Suprapubic skin (tissue), 3 donors: ENCODE data around the gene DIPK1A.

ENCODE experiments used
- EP300 ChIP-seq: sonication (generic); formaldehyde crosslinking; IDR thresholded peaks from one replicate; pipeline ENCODE4 v1.6.1; 2017; ENCODE audit warnings: antibody characterized with exemption
- TF ChIP-seq, protein P1 (sequence below), 2 donors: fragments of 200-600 bp in 1 of 2; fragments of 450-650 bp in 1 of 2; sonication (generic) in 1 of 2; IDR thresholded peaks; one replicate each; pipeline ENCODE4 v1.5.1; 2016 to 2019; ENCODE audit warnings: antibody characterized with exemption in 2 of 2, mild to moderate bottlenecking in 1 of 2, moderate library complexity in 1 of 2

GRCh38 chr1:92872719-92873118 is 88.5 kb downstream of the DIPK1A start:
- TF ChIP-seq, protein P1, sequence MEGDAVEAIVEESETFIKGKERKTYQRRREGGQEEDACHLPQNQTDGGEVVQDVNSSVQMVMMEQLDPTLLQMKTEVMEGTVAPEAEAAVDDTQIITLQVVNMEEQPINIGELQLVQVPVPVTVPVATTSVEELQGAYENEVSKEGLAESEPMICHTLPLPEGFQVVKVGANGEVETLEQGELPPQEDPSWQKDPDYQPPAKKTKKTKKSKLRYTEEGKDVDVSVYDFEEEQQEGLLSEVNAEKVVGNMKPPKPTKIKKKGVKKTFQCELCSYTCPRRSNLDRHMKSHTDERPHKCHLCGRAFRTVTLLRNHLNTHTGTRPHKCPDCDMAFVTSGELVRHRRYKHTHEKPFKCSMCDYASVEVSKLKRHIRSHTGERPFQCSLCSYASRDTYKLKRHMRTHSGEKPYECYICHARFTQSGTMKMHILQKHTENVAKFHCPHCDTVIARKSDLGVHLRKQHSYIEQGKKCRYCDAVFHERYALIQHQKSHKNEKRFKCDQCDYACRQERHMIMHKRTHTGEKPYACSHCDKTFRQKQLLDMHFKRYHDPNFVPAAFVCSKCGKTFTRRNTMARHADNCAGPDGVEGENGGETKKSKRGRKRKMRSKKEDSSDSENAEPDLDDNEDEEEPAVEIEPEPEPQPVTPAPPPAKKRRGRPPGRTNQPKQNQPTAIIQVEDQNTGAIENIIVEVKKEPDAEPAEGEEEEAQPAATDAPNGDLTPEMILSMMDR (IDR thresholded peaks at IDR 0.05) = no peak
- TF ChIP-seq EP300 = no peak
